HG03520 (cell line): ENCODE measurements around the gene MYO18B.

Experiments used
- ATAC-seq: cut with Tn5 transposase; IDR thresholded peaks from one replicate; pipeline ENCODE4 v1.9.1; 2021; ENCODE audit warnings: mild to moderate bottlenecking, moderate library complexity; ENCODE audit not compliant: unreplicated experiment

Gene MYO18B

DNA sequence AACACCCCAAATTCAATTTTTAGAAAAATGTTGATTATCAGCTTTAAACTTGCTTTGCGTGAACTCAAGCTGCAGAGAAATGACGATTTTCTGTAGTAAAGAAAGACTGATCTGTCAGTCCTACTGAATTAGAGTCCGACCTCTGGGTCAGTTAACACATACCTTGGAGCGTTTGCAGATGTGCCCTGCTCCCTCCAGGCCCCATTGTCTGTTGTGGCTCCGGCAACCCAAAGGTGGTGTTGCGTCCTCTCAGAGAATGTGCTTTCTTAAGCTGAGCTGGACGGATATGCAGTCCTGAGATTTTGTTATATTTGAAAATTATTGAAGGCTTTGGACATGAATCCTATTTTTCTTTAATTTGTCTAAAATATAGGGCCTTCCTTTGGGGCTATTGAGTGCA is 31.5 kb upstream of the MYO18B start:
- ATAC-seq: no peak

DNA sequence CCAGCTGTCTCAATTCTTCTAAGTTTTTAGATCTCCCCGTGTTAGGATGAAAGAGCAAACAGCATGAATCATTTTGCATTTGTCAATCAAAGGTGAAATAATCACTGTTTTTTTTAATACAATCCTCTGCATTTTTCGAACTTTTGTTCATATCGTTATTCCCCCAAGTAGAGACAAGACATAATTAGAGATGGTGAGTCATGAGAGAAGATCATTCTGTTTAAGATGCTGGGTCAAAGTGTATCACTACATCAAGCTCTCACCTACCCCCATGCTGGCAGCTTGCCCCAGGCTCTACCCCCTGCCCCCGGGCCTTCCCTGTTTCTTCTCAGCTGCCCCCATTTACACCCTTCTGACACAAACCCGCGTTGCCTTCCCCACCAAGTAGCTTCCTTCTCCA is 30.5 kb upstream of the MYO18B start:
- no peak for ATAC-seq

DNA sequence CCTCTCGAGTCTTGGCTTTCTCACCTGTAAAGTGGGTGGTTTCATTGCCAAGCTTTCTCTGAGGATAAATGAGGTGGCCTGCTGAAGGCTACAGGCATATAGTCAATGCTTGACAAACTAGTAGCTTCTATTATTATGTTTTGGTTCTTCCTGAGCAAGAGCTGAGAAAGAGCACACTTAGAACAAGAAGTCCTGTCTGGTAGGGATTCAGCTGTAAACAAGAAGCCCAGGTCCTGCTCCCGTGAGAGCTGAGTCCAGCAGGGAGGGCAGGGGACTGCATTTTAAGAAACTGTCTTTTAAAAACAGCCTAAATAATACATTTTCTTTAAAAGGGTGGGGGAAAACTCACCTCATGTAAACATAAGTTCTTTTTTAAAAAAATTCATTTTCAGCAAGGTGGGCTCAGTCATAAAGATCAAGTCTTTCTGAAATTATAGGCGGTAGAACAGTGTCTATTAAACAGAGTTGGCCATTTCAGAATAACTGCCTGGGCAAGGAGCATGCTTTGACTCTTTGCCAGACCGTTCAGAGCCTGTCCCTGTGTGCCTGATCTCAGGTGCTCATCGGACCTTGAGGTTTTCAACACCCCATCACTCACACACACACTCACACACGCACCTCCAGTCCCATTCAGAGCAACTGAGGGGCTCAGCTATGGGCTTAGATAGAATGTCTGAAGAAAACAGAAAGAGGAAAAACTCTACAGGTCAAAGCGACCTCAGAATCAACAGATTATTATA is 29.2 kb upstream of the MYO18B start:
- no peak for ATAC-seq

DNA sequence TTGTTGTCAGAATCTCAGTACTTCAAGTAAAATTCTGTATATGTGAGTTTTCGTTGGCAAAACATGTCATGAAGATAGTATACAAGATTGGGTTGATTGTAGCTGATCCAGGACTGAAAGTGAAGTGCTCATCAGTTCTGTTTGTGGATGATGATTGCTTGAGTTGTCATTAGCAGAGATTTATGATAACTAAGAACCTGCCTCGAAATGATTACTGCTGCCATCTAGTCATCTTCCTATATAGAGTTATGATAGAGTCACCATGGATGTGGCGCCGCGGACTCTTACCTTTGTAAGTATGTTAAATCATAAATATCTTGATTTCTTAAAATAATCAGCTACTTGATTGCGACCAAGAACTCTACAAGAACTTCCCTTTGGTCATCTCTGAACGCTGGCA is 27.9 kb upstream of the MYO18B start:
- no peak for ATAC-seq

DNA sequence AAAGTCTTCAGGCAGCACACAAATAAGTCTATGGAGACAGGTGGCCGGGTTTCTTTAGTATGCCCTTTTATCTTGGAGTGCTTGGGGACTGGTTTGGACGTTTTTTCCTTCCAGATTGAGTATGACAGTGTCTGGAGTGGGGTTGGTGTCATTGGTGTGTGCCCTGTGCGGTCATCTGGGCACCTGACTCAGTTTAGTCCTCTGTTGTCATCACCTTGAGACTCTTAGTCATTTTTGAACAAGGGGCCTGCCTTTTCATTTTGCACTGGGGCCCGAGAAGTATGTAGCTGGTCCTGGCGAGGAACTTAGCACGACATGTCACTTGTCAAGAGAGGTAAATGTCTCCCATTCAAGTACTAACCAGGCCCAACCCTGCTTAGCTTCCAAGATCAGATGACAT is 27.2 kb upstream of the MYO18B start:
- ATAC-seq: no peak

DNA sequence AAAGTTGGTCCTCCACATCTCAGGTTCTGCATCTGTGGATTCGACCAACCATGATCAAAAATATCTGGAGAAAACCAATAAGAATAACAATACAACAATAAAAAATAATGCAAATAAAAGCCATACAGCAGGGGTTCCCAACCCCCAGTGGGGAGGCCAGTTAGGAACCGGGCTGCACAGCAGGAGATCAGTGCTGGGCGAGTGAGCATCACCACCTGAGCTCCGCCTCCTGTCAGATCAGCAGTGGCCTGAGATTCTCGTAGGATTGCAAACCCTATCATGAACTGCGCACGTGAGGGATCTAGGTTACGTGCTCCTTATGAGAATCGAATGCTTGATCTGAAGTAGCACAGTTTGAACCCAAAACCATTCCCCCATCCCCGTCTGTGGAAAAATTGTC is 25.4 kb upstream of the MYO18B start:
- ATAC-seq: no peak

DNA sequence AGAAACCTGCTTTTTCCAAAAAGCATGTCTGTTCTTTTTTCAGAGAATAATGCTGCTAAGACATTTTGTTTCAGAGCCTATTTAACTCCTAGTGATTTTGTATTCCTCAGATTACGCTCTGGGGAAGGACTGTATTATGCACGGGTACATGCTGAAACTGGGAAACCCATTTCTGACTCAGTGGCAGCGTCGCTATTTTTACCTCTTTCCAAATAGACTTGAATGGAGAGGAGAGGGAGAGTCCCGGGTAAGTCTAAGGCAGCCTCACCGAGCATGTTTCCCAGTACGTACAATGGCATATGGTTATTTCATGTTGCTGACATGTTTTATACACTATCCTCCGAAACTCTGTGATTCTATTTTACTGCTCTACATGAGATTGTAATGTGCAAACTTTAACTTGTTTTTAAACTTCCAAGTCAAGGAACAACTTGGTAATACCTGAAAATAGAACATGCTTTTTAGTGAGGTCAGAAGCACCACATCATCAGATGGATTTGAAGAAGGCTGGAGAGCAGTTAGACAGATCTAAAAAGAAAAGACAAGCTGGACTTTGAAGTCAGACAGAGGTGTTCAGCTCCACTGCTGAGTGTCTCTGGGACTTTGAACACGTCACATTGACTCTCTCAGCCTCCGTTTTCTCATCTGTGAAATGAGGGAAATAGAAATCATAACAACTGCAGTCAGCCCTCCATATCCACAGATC is 23.7 kb upstream of the MYO18B start:
- no peak for ATAC-seq

DNA sequence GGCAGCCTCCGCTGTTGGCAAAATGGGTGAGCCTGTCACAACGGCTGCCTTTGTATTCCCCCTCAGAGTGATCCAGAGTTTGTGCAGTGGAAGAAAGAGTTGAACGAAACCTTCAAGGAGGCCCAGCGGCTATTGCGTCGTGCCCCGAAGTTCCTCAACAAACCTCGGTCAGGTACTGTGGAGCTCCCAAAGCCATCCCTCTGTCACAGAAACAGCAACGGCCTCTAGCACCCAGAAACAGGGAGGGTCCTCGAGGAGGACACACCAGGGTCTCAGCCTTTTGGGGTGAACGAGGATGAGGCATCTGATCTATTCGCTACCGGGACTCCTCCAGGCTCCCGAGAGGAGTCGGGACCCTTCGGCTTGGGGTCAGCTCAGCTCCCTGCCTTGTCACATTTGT is 19.8 kb upstream of the MYO18B start:
- no peak for ATAC-seq

DNA sequence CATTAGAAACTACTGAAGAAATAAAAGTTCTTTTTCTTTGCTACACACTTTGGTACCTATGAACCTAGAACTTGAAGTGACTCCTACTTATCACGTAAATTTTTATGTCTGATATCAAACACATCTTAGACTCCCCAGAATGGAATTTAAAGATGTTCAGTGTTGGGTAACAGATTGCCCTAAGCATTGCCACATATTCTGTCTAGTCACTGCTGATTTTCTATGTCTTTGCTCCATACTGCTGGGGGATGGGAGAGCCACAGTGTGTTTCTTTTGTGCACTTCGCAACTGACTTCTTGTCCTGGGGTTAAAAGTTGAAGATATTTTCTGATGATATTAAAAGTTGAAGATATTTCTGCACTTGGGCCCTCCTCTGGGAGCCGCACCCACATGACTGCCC is 19.4 kb upstream of the MYO18B start:
- no peak for ATAC-seq

DNA sequence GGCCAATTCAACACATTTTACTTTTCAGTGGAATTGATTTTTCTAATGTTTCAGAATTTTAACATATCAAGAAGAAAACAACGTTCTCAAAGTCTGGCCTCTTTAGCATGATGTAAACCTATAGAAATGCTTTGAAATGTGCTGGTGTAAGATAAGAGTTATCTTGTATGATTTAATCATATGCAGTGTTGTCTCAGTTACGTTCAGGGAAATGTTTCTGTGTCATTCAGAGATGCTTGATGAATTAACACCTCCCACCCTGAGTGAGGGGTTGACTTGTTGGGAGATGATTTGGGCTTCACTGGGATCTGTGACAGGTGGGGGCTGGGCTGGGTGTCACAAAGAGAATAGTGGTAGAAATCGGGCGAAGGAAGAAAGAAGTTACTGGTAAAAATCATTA is 15.7 kb upstream of the MYO18B start:
- no peak for ATAC-seq

DNA sequence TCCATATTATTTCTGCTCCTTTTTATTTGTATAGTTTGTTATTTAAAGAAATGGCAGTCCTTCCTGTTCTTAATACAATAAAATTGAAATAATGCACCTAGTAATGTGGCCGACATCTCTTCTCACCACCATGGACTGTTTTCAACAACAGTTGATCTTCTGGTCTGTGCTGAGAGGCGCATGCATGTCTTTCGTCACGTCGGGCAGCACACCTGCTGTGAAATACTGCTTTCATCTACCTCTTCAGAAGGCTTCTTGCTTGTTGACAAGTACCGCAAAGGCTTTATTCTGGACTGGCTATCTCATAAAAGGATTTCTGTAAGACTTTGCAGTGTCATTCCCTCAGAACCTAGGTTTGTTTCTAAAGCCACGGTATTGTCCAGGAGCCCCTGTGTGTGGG is 13.9 kb upstream of the MYO18B start:
- no peak for ATAC-seq

DNA sequence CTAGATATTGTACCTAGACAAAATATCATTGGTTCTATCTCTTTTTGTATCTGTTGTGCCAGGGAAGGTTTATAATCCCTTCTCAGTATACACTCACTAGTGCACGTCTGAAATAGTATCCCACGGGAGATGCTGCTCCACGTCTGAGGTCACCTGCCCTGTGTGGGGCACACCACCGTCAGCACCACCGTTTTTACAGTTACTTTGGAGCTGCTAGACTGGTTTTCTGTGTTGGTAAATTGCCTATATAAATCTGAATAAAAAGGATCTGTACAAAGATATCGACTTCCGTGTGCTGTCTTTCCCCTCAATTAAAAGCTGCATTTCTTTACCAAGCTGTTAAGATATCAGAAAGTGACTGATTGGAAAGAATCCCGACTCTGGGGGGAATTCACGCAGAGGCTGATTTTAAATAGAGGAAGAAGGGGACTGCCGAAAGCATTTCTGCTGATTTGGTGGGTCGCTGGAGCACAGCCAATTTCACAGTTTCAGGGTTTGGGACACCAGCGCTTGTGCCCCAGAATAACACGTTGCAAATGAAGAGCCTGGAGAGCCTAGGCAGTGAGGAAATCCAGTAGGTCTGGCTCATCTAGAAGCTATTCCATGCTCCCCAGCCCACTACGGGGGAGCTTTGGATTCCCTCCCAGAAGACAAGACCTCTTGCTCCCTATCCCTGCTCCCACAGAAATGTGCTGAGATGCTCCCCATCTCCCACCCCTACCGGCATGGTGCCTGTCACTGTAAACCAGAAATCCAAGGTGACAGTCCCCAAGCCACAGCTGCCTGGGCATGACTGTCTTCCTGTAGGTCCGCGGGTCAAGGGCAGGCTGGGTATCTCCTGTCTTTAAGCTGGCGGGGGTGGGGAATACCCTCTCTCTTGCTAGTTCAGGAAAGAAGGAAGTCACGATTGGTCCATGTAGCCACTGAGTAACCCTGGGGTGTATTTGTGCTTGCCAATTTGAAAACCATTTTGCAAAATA is 12.7 kb upstream of the MYO18B start:
- no peak for ATAC-seq

DNA sequence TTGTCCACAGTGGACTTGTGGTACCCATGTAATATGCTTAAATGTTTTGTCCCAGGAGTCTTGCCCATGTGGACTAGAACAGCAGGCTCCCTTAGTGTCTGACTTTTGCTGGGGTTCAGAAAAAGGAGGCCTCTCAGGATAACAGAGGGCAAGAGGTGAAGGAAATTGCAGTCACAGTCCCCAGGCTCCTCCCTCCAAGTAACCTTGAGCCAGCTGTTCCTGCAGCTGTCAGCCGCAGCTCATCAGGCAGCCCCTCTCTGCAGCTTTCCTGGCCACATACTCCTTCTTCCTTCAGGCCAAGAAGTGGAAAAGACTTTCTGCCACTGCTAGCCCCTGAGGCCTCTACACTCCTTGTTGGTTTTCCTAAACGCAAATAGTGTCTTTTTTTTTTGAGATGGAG is 6.3 kb upstream of the MYO18B start:
- ATAC-seq: no peak

DNA sequence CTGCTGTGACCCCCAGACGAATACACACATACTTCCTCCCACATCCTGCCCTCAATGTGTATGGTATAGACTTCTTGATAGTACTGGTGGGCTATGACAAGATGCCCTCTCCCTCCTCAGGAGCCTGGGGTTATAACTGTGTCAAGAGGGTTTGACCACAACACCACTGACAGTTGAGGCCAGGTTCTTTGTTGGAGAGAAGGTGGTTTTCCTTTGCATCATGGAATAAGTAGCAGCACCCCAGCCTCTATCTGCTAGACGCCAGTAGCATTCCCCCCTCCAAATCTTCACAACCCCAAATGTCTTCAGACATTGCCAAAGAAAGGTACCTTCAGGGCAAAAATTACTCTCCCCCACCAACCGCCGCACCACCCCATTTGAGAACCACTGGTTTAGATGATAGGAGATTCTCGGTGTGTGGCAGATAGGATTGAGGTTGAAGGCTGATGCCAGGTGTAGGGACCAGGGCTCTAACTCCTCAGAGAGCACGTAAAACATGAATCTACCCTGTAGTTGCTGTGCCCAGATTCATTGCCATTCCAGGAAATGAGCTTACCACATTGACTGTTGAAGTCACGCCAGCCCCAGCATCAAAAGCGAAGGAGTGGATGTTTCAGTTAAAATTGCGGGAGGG is 5.5 kb upstream of the MYO18B start:
- ATAC-seq: no peak

DNA sequence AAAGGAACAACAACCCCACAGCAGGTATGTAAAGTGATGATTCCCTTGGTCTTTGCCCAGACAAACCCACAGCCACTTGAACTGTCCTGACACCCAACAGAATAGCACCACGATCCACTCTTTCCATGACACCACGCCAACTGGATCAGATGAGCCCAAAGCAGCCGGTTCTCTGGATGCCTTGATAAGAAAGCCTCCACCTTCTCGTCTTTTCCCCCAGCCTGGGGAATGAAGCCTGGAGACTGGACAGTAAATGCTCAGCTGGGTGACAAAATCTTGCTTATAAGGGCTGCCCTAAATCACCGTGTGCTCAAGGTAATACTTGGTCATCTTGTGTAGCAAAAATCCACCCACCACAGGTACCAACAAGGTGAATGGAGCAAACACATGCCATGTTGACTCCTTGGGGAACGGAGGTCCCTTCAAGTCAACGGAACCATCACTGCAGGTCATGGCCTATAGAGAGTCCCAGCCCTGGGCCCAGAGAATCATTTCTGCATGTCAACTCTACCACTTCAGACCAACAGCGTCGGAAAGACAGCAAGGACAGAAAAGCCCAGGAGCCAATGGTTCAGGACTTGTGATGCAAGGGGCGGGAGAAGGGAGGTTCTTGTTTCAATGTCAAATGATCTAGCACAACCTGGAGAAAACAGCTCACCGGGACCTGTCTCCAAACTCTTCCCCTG is 2.2 kb upstream of the MYO18B start:
- ATAC-seq: no peak

DNA sequence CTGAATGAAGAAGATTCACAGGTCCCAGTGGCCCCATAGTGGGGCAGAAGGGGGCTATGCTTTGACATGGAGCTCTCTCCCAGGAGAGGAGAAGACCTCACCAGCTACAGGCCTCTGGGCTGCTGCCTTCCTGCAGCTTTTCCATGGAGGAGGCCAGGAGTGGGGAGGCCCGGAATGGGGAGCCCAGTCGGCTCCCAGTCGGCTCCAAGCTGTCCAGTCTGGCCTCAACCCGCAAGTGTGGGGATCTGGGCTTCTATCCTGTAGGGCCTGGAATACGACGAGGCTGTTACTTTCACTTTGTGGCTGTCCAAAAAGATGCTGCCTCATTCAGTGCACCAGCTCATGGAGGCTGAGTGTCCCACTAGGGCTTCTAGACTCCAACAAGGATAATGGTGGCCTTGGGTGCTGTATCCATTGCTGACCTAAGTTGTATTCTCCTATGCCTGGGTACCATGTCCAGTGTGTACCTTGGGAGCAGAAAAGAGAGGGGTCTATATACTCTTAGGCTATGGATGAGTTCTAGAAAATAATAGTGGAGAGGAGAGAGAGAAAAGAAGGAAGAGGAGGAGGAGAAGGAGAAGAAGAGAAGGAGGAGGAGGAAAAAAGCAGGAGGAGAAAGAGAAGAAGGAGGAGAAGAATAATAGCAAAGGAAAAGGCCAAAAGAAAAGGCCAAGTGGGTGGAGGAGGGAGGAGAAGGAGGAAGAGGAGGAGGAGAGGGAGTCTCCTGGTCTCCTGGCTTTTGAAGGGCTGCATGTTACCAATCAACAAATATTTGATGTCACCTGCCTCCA is 1.1 kb downstream of the MYO18B start:
- no peak for ATAC-seq

DNA sequence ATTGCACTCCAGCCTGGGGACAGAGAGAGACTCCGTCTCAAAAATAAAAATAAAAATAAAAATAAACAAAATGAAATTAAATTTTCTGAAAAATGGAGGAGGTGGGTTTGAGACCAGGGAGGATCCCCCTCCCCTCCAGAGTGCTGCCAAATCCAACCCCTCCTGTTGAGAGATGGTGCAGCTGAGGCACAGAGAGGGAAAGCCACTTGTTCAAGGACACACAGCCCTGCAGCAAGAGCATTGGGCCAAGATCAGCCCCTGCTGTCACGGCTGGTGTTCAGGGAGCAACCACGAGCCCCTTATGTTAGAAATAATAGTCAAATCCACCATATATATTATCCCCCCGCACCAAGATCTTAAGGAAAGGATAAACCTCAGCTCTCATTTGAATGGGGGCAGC is 2.7 kb downstream of the MYO18B start:
- ATAC-seq: no peak

DNA sequence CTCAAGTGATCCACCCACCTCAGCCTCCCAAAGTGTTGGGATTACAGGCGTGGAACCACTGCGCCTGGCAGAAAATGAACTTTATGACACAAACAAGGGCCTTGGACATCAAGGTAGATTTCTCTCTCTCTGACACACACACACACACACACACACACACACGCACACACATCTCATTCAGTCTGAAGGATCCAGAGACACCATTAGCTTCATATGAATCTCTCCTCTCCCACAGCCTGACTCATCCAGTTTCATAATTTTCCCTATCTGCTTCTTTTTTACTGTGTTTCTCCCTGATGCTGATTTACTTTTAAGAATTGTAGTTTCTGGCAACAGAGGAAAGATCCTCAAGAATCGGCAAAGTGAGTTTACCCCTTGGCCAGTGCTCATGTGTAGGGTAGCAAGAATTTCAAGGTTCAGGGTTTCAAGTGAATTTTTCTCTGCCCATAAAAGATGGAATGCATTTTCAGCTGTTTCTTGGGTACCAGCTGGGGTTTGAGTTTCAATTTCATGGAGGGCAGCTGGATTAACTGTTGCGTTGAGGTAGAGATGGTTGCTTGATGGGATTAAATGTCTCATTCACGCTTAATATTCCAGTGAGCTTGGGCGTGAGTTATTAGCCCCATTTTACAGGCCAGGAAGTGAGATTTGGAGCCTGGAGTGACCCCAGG is 3.5 kb downstream of the MYO18B start:
- ATAC-seq: no peak

DNA sequence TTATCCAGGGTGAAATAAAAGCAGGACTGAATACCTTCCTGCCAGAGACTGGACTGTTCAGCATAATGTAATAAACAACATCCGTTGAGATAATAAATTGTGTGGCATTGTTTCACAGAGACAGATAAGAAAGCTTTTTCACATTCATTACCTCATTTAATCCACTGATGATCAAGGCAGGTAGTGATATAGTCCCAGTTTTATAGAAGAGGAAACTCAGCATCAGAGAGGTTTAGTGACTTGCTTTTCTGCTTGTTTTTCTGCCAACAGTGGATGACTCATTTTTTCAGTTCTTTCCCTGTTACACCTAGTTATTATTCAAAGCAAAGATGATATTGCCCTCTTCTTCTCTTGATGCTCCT is 4.0 kb downstream of the MYO18B start:
- no peak for ATAC-seq
